GM03348 (cell line): ENCODE data around the gene SPATA2.

Experiments used
- DNase-seq: peaks from one replicate; pipeline ENCODE4 v3.0.0; 2012; ENCODE audit warnings: low spot score

The SPATA2 gene

DNA sequence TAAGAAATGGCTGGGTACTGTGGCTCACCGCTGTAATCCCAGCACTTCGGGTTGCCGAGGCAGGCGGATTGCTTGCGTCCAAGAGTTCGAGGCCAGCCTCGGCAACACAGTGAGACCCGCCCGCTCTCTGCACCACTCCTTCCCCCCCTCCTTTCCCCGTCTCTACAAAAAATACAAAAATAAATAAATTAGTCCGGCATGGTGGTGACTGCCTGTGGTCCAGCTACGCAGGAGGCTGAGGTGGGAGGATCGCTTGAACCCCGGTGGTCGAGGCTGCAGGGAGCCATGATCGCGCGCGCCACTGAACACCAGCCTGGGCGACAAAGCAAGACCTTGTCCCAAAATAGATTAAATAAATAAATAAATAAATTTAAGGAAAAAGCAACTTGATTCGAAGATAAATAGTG lies 20.4 kb upstream of the SPATA2 start:
- DNase-seq, result no peak

DNA sequence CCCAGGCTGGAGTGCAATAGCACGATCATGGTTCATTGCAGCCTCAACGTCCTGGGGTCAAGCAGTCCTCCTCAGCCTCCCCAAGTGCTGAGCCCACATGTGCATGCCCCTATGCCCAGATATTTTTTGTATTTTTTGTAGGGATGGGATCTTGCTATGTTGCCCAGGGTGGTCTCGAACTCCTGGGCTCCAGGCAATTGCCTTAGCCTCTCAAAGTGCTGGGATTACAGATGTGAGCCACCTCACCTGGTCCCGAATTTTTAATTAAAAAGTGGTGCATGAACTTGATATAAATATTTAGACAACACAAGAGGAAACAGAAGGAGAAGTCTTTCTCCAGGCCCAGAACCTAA lies 13.8 kb upstream of the SPATA2 start:
- no peak for DNase-seq

DNA sequence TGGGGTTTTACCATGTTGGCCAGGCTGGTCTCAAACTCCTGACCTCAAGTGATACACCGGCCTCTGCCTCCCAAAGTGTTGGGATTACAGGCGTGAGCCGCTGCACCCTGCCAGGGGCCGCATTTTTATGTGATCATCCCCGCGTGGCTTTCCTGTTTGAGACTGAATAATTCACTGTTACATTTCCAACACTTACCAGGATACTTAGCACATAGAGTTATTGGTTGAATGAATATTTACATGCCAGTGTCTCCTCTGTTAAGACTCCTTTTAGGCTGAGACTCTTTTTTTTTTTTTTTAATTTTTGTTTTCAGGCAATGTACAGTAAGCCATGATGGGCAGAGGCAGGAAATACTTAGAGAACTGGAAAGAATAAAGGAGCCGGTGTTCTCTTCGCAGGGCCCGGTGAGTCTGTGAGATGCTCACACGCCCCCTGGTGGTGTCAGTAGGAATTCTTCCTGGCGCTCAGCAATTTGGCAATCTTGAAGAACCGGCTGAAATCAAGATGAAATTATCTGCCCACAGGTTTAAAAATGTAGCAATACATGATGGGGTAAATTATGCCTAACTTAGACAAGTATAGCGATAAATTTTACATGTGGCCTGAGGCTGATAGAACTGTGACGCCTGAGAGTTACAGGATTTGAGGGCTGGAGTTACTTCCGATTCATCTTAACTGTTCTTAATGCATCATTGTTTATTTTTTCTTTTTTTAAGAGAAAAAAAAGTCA lies 13.2 kb upstream of the SPATA2 start:
- DNase-seq, result peak; percentile 89

- DNase-seq, result no peak
These were observed 10.6 kb upstream of the SPATA2 start for GRCh38 chr20:49925901-49926454.

GRCh38 chr20:49924247-49924646 lies 8.9 kb upstream of the SPATA2 start:
- DNase-seq, result no peak

GRCh38 chr20:49919461-49919860 lies 4.1 kb upstream of the SPATA2 start:
- DNase-seq, result no peak

- no peak for DNase-seq
These were observed 3.7 kb upstream of the SPATA2 start for GRCh38 chr20:49919009-49919408.

- no peak for DNase-seq
These were observed 3.1 kb upstream of the SPATA2 start for GRCh38 chr20:49918446-49918845.

- DNase-seq, result no peak
These were observed 1.0 kb upstream of the SPATA2 start for GRCh38 chr20:49916146-49917002.

GRCh38 chr20:49915118-49915379 lies 280 bp downstream of the SPATA2 start:
- DNase-seq, result no peak

DNA sequence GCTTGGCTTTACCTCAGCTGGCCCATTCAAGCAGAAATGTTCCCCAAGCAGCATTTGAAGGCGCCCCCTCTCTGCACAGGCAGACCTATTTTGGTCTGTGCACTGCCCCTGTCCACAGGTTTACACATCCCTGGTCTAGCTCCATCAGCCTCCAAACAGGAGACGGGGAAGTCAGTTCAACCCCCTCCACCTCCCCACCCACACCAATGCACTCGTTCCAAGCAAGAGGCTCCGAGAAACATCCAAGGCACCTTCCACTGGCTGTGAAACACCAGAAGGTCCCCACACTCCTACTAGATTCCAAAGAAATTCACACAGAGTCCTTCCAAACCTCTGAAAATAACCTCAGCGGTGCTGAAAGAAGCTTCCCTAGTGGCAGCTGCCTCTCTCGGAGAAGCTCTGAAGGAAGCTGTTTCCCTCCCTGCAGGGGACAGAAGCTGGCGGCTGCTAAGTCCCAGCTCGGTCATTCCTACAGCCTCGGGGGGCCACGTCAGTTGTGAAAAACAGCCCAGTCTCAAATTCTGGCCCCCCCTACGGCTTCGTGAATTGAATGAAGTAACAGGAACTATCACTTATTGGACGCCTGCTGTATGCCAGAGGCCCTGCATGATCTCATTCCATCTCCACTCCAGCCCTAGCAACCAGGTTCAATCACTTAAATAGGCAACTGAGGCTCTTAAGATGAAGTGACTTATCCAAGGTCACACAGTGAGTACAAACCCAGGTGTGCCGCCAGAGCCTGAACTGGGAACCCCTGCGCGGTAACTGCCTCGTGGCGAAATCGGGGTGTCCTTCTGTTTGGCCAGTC lies 815 bp downstream of the SPATA2 start:
- DNase-seq, result peak; percentile 37

- no peak for DNase-seq
These were observed 1.8 kb downstream of the SPATA2 start for GRCh38 chr20:49913399-49914047.

DNA sequence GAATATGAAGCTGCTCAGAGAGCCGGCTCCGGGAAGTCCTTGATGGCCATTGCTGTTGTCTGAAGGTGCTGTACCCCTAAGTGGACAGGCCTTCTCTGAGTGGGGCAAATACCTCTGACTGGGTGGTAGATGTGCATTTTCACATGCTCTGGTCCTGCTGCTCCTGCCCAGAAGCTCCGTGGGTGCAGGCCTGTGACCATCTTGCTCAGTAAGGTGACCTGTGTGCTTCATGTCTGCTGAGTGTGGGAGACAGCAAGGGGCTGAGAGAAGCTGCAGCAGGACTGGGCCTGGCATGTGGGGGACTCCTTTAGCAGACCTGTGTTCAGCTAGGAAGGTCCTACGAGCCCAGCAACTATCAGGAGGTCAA lies 5.0 kb downstream of the SPATA2 start:
- DNase-seq, result no peak

DNA sequence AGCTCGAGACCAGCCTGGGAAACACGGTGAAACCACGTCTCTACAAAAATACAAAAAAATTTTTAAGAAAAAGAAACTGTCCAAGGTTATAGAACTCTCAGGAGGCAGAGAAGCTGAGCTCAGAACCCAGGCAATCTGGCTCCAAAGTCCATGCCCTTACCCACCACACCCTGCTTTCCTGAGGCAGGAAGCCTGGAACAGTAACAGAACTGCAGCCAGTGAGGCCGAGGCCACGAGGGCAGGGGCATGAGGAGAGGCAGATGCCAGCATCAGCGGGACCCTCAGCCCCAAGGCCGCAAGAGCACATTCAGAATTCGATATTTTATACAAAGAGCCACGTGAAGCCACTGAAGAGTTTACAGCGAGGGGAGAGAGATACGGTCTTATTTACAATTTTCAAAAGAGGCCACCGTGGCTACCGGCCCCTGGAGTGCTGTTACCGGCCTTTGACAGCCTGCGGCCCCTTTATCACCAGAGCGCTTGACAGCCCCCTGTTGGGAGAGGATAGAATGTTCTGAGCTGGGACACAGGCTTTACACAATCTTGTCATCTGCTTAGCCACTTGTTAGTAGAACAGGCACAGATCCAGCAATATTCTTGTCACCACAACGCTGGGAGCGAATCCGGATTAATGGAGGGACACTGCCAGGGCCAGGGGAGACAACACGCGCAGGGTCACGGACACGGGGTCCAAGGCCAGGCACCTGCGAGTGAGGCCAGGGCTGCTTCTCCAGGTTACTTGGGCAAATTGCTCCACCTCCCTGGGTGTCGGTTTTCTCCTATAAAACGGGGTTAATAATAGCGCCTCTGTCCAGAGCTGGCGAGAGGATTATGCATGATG lies 5.6 kb downstream of the SPATA2 start:
- DNase-seq, result no peak

DNA sequence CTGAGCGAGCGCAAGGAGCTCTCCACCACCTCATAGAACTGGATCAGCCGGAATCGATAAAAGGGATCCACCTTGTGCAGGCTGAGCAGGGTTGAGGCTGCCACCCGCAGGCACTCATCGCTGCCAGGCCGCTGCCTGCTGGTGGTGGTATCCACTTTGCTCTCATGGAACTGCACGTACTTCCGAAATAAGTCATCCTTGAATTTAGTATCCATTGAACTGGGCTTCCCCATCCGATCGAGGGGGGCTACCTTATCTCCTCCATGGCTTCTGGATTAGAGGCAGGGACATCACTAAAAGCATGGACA lies 7.1 kb downstream of the SPATA2 start:
- DNase-seq, result no peak

- DNase-seq, result no peak
These were observed 7.7 kb downstream of the SPATA2 start for GRCh38 chr20:49907405-49908257.

DNA sequence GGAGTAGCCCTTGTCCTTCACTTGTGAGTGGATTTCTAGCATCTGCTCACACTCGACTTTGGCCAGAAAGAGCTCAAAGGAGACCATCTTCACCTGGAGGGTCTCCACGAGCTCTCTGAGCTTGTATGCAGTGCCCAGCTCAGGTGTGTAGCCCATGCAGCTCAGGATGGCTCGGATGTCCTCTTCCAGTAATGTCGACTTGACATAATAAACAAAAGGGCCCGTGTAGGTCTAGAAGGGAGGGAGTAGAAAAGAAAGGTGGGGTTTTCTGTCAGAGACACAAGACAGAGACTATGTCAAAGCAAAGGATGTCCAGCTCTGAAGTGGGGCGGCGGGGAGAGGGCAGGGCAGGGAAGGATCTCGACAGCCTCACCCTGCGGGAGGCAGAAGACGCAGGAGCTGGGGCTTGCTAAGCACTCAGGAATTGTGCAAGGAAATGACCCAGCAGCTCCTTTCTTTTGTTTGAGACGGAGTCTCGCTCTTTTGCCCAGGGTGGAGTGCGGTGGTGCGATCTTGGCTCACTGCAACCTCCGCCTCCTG lies 8.6 kb downstream of the SPATA2 start:
- DNase-seq, result no peak

GRCh38 chr20:49906101-49906604 lies 9.2 kb downstream of the SPATA2 start:
- no peak for DNase-seq

GRCh38 chr20:49905415-49906091 lies 9.8 kb downstream of the SPATA2 start:
- DNase-seq, result no peak
